ENCODE data around the gene KIF22.
A peak's percentile ranks its signal among the peaks of the same experiment; 100 is the strongest.
"Not testable (repeated sequence)": the region's sequence is repeated elsewhere in the genome, so short reads cannot be mapped to it uniquely, and the experiment has no call there.

The KIF22 gene

DNA sequence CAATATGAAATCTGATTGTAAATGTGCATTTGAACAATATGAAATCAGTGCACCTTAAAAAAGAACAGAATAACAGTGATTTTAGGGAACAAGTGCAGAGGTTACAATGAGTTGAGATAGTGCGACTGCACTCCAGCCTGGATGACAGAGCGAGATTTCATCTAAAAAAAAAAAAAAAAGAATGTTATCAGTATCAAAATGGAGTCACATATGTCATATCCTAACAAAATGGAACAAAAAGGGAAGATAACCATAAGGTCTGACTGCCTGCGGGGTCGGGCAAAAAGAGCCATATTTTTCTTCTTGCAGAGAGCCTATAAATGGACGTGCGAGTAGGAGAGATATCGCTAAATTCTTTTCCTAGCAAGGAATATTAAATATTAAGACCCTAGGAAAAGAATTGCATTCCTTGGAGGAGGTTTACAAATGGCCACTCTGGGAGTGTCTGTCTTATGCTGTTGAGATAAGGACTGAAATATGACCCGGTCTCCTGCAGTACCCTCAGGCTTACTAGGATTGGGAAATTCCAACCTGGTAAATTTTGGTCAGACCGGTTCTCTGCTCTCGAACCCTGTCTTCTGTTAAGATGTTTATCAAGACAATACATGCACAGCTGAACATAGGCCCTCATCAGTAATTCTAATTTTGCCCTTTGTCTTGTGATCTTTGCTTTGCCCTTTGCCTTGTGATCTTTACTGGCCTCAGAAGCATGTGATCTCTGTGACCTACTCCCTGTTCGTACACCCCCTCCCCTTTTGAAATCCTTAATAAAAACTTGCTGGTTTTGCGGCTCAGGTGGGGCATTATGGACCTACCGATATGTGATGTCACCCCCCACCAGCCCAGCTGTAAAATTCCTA is 7.2 kb upstream of the KIF22 start:
- H3K9me3 ChIP-seq (ENCODE audit: control insufficient read depth in 5 of 5, low read length in 5 of 5); H3K36me3 ChIP-seq (ENCODE audit: control insufficient read depth in 5 of 5, insufficient read depth in 5 of 5, low read length in 5 of 5); H3K4me3 ChIP-seq (ENCODE audit: low read depth in 1 of 5, low read length in 5 of 5); H3K27ac ChIP-seq (ENCODE audit: low read depth, low read length); H3K9ac ChIP-seq (ENCODE audit: low read length in 5 of 5); H3K27me3 ChIP-seq (ENCODE audit: control insufficient read depth in 5 of 5, insufficient read depth in 4 of 5, low read length in 5 of 5): not testable (repeated sequence)
- peaks cover 0 to 11% (median 10%) of the 10 kb centered on the region in 5 donors for H3K4me1 ChIP-seq (ENCODE audit: control insufficient read depth in 5 of 5, insufficient read depth in 5 of 5, low read length in 5 of 5)

- peaks cover 0 to 2% (median 0%) of the 10 kb centered on the region in 5 donors for H3K27me3 ChIP-seq (ENCODE audit: control insufficient read depth in 5 of 5, insufficient read depth in 4 of 5, low read length in 5 of 5)
- peaks cover 0 to 11% (median 10%) of the 10 kb centered on the region in 5 donors for H3K4me1 ChIP-seq (ENCODE audit: control insufficient read depth in 5 of 5, insufficient read depth in 5 of 5, low read length in 5 of 5)
- no peak overlapping the region for H3K9ac ChIP-seq (ENCODE audit: low read length in 5 of 5)
- no peak overlapping the region for H3K4me3 ChIP-seq (ENCODE audit: low read depth in 1 of 5, low read length in 5 of 5)
- no peaks in the 10 kb centered on the region for H3K9me3 ChIP-seq (ENCODE audit: control insufficient read depth in 5 of 5, low read length in 5 of 5)
- no peak overlapping the region for H3K27ac ChIP-seq (ENCODE audit: low read depth, low read length)
- no peaks in the 10 kb centered on the region for H3K36me3 ChIP-seq (ENCODE audit: control insufficient read depth in 5 of 5, insufficient read depth in 5 of 5, low read length in 5 of 5)
These were observed 6.4 kb upstream of the KIF22 start for GRCh38 chr16:29784157-29784556.

DNA sequence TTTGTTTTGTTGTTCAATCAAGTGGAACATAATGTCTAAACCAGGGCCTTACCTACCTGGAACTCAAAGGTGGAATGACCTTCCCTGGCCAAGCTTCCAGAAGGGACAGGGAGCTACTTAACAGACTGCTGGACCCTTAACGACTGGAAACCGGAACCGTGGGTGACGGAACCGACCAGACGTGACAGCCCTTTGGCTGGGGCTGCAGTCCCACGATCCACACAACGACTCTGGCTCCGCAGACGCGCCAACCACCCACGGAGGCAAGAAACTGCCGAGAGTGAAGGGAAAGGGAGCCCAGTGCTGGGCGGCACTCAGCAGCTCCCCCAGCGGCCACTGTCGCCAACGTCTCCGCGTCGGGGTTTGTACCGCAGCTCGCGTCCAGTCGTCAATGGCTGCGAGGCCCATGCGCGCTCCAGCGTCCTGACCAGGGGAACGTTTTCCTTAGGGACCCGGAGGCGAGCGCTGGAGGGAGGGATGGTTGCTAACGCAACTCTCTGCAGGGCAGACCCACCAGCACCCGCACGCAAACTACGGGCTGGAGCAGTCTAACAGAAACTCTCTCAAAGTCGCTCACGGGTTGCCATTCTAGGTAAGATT is 5.5 kb upstream of the KIF22 start:
- no peaks in the 10 kb centered on the region for H3K36me3 ChIP-seq (ENCODE audit: control insufficient read depth in 5 of 5, insufficient read depth in 5 of 5, low read length in 5 of 5)
- no peaks in the 10 kb centered on the region for H3K9me3 ChIP-seq (ENCODE audit: control insufficient read depth in 5 of 5, low read length in 5 of 5)
- H3K27ac ChIP-seq (ENCODE audit: low read depth, low read length): no peak overlapping the region
- no peaks in the 10 kb centered on the region for H3K27me3 ChIP-seq (ENCODE audit: control insufficient read depth in 5 of 5, insufficient read depth in 4 of 5, low read length in 5 of 5)
- H3K4me3 ChIP-seq (ENCODE audit: low read depth in 1 of 5, low read length in 5 of 5): peak overlapping the region; percentile 26 to 63 (median 51)
- H3K4me1 ChIP-seq (ENCODE audit: control insufficient read depth in 5 of 5, insufficient read depth in 5 of 5, low read length in 5 of 5): peaks cover 0 to 17% (median 16%) of the 10 kb centered on the region in 5 donors
- H3K9ac ChIP-seq (ENCODE audit: low read length in 5 of 5): peak overlapping the region in 3 of 5 donors; percentile 28 to 64 (median 35)

GRCh38 chr16:29787155-29787554 is 3.4 kb upstream of the KIF22 start:
- not testable (repeated sequence) for H3K27ac ChIP-seq (ENCODE audit: low read depth, low read length); H3K27me3 ChIP-seq (ENCODE audit: control insufficient read depth in 5 of 5, insufficient read depth in 4 of 5, low read length in 5 of 5); H3K4me3 ChIP-seq (ENCODE audit: low read depth in 1 of 5, low read length in 5 of 5); H3K36me3 ChIP-seq (ENCODE audit: control insufficient read depth in 5 of 5, insufficient read depth in 5 of 5, low read length in 5 of 5); H3K9ac ChIP-seq (ENCODE audit: low read length in 5 of 5); H3K9me3 ChIP-seq (ENCODE audit: control insufficient read depth in 5 of 5, low read length in 5 of 5)
- peaks cover 0 to 33% (median 31%) of the 10 kb centered on the region in 5 donors for H3K4me1 ChIP-seq (ENCODE audit: control insufficient read depth in 5 of 5, insufficient read depth in 5 of 5, low read length in 5 of 5)

DNA sequence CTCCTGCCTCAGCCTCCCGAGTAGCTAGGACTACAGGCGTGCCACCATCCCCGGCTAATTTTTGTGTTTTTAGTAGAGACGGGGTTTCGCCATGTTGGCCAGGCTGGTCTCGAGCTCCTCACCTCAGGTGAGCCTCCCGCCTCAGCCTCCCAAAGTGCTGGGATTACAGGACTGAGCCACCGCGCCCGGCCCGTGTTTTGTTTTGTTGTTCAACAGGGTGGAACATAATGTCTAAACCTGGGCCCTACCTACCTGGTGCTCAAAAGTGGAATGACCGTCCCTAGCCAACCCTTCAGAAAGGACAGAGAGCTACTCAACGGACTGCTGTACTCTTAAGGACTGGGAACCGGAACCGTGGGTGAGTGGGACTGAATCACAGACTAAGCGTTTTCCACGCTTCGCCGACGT is 772 bp upstream of the KIF22 start:
- H3K27ac ChIP-seq (ENCODE audit: low read depth, low read length): peak overlapping the region; percentile 72
- peak overlapping the region; percentile 52 to 93 (median 75) for H3K9ac ChIP-seq (ENCODE audit: low read length in 5 of 5)
- H3K36me3 ChIP-seq (ENCODE audit: control insufficient read depth in 5 of 5, insufficient read depth in 5 of 5, low read length in 5 of 5): no peaks in the 10 kb centered on the region
- H3K4me3 ChIP-seq (ENCODE audit: low read depth in 1 of 5, low read length in 5 of 5): peak overlapping the region; percentile 72 to 98 (median 85)
- no peaks in the 10 kb centered on the region for H3K27me3 ChIP-seq (ENCODE audit: control insufficient read depth in 5 of 5, insufficient read depth in 4 of 5, low read length in 5 of 5)
- H3K9me3 ChIP-seq (ENCODE audit: control insufficient read depth in 5 of 5, low read length in 5 of 5): no peaks in the 10 kb centered on the region
- H3K4me1 ChIP-seq (ENCODE audit: control insufficient read depth in 5 of 5, insufficient read depth in 5 of 5, low read length in 5 of 5): peaks cover 0 to 32% (median 30%) of the 10 kb centered on the region in 5 donors

GRCh38 chr16:29790949-29791844 is 646 bp downstream of the KIF22 start:
- H3K36me3 ChIP-seq (ENCODE audit: control insufficient read depth in 5 of 5, insufficient read depth in 5 of 5, low read length in 5 of 5): no peaks in the 10 kb centered on the region
- no peaks in the 10 kb centered on the region for H3K27me3 ChIP-seq (ENCODE audit: control insufficient read depth in 5 of 5, insufficient read depth in 4 of 5, low read length in 5 of 5)
- H3K9ac ChIP-seq (ENCODE audit: low read length in 5 of 5): peak overlapping the region in 4 of 5 donors; percentile 62 to 88 (median 71)
- no peaks in the 10 kb centered on the region for H3K9me3 ChIP-seq (ENCODE audit: control insufficient read depth in 5 of 5, low read length in 5 of 5)
- peak overlapping the region; percentile 85 to 98 (median 92) for H3K4me3 ChIP-seq (ENCODE audit: low read depth in 1 of 5, low read length in 5 of 5)
- H3K4me1 ChIP-seq (ENCODE audit: control insufficient read depth in 5 of 5, insufficient read depth in 5 of 5, low read length in 5 of 5): peaks cover 0 to 22% (median 21%) of the 10 kb centered on the region in 5 donors
- no peak overlapping the region for H3K27ac ChIP-seq (ENCODE audit: low read depth, low read length)

DNA sequence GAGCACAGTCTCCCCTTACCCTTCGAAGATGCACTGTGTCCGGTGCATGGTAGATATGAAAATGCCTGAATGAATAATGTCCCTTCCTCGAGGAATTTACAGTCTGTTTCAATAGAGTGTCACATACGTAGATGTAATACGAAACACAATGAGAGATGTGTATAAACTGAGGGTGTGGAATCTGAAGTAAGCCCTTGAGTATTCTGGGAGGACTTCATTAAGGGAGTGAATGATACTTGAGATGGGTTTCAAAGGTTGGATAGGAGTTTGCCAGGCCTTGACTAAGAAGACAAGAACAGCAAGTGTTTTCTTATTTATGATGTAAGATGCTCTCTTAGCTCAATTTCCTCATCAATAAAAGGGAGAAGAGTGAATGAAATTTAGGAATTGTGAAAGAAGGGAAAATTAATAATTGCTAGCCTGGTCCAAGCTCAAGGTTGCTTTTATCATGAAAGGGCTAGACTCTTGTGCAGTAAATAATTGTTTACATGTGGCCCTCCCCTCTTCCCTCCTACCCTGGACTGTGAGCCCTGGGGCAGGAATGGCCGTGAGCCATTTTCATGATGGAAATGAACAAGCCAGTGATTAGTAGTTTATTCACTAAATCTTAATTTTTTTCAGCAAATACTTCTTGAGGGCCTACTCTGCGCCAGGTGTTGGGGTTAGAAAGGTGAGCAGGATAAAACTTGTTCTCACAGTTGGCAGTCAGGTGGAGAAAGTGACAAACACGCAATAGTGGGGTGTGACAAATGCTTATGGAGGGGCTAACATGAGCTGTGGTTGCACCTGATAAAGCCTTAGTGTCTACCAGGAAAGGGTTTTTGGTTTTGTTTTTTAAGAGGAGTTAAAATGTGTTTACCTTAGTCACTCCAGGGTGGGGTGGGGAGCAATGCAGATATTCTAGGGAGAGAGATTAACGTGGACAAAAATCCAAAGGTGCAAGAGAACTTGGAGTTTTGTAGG is 1.6 kb downstream of the KIF22 start:
- Histone ChIP-seq H3K27ac (ENCODE audit: low read depth, low read length) (no peak overlapping the region), H3K36me3 (ENCODE audit: control insufficient read depth in 5 of 5, insufficient read depth in 5 of 5, low read length in 5 of 5) (peaks cover 0 to 7% (median 4%) of the 10 kb centered on the region in 5 donors)

DNA sequence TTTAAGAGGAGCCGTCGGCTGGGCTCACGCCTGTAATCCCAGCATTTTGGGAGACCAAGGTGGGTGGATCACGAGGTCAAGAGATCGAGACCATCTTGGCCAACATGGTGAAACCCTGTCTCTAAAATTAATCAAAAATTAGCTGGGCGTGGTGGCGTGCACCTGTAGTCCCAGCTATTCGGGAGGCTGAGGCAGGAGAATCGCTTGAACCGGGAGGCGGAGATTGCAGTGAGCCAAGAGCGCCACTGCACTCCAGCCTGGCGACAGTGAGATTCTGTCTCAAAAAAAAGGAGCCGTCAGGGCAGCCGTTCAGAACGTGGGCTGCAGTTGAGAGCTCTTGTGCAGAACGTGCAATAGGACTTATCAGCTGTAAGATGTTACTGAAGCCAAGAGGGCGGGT is 2.6 kb downstream of the KIF22 start:
- Histone ChIP-seq H3K4me1 (ENCODE audit: control insufficient read depth in 5 of 5, insufficient read depth in 5 of 5, low read length in 5 of 5) (peaks cover 0 to 22% (median 21%) of the 10 kb centered on the region in 5 donors), H3K36me3 (ENCODE audit: control insufficient read depth in 5 of 5, insufficient read depth in 5 of 5, low read length in 5 of 5) (peaks cover 3 to 16% (median 13%) of the 10 kb centered on the region in 5 donors)
- H3K4me3 ChIP-seq (ENCODE audit: low read depth in 1 of 5, low read length in 5 of 5); H3K9ac ChIP-seq (ENCODE audit: low read length in 5 of 5); H3K9me3 ChIP-seq (ENCODE audit: control insufficient read depth in 5 of 5, low read length in 5 of 5); H3K27me3 ChIP-seq (ENCODE audit: control insufficient read depth in 5 of 5, insufficient read depth in 4 of 5, low read length in 5 of 5); H3K27ac ChIP-seq (ENCODE audit: low read depth, low read length): not testable (repeated sequence)

More for the DNA sequence above, 1.6 kb downstream of the KIF22 start:
- peak overlapping the region in 1 of 5 donors; percentile 13 for H3K4me3 ChIP-seq (ENCODE audit: low read depth in 1 of 5, low read length in 5 of 5)
- H3K4me1 ChIP-seq (ENCODE audit: control insufficient read depth in 5 of 5, insufficient read depth in 5 of 5, low read length in 5 of 5): peaks cover 0 to 22% (median 21%) of the 10 kb centered on the region in 5 donors
- H3K9ac ChIP-seq (ENCODE audit: low read length in 5 of 5): peak overlapping the region in 1 of 5 donors; percentile 62
- no peaks in the 10 kb centered on the region for H3K9me3 ChIP-seq (ENCODE audit: control insufficient read depth in 5 of 5, low read length in 5 of 5)
- H3K27me3 ChIP-seq (ENCODE audit: control insufficient read depth in 5 of 5, insufficient read depth in 4 of 5, low read length in 5 of 5): no peaks in the 10 kb centered on the region

GRCh38 chr16:29794231-29794710 is 3.7 kb downstream of the KIF22 start:
- H3K27ac ChIP-seq (ENCODE audit: low read depth, low read length): no peak overlapping the region
- H3K4me1 ChIP-seq (ENCODE audit: control insufficient read depth in 5 of 5, insufficient read depth in 5 of 5, low read length in 5 of 5): peaks cover 0 to 22% (median 21%) of the 10 kb centered on the region in 5 donors
- H3K9ac ChIP-seq (ENCODE audit: low read length in 5 of 5): no peak overlapping the region
- H3K9me3 ChIP-seq (ENCODE audit: control insufficient read depth in 5 of 5, low read length in 5 of 5): no peaks in the 10 kb centered on the region
- H3K27me3 ChIP-seq (ENCODE audit: control insufficient read depth in 5 of 5, insufficient read depth in 4 of 5, low read length in 5 of 5): no peaks in the 10 kb centered on the region
- no peak overlapping the region for H3K4me3 ChIP-seq (ENCODE audit: low read depth in 1 of 5, low read length in 5 of 5)
- H3K36me3 ChIP-seq (ENCODE audit: control insufficient read depth in 5 of 5, insufficient read depth in 5 of 5, low read length in 5 of 5): peaks cover 3 to 27% (median 24%) of the 10 kb centered on the region in 5 donors
